ENCODE measurements around the gene COL9A3. TPM values are rescaled to one million over a fixed set of nuclear protein-coding genes. Genes with fewer than 3 reads are reported as not detected.

The COL9A3 gene
- total RNA-seq, 3 donors from 2014 or later (not counting 1 experiment from before 2014, with no cell fraction given), result 1.9 TPM; not detected in 2

DNA sequence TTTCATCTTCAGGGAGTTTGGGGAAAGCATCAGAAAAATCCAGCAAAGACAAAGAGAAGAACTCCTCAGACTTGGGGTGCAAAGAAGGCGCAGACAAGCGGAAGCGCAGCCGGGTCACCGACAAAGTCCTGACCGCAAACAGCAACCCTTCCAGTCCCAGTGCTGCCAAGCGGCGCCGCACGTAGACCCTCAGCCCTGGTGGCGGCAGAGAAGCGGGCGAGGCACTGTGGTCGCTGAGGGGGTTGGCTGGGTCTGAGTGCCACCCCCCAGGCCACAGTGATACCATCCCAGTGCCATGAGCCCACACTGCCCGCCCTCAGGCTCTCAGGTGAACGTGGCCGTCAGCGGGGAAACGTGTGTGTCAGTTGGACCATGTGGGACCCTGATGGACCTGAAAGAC, 17.4 kb upstream of the COL9A3 start:
- no peaks in the 10 kb centered on the region for H3K27me3 ChIP-seq (ENCODE audit: control insufficient read depth, insufficient read depth, low read length)
- no peak overlapping the region for H3K27ac Mint-ChIP-seq
- H3K36me3 ChIP-seq (ENCODE audit: control insufficient read depth, insufficient read depth, low read length), result peaks cover 28% of the 10 kb centered on the region
- no peak overlapping the region for H3K4me3 Mint-ChIP-seq
- WGBS (ENCODE audit: insufficient coverage), result 97% methylated on average over 19 of the region's 19 CpGs
- H3K4me1 ChIP-seq (ENCODE audit: control insufficient read depth, insufficient read depth, low read length), result peaks cover 37% of the 10 kb centered on the region
- H3K9me3 Mint-ChIP-seq, result no peaks in the 10 kb centered on the region
- no peak for DNase-seq
- H3K9me3 ChIP-seq (ENCODE audit: control insufficient read depth, insufficient read depth, low read length), result no peaks in the 10 kb centered on the region
- ATAC-seq, result no peak
- no peak overlapping the region for H3K27ac ChIP-seq (ENCODE audit: low read length)
- H3K36me3 Mint-ChIP-seq, result no peaks in the 10 kb centered on the region
- no peak overlapping the region for H3K4me3 ChIP-seq (ENCODE audit: low read length)
- TF ChIP-seq, protein P1, sequence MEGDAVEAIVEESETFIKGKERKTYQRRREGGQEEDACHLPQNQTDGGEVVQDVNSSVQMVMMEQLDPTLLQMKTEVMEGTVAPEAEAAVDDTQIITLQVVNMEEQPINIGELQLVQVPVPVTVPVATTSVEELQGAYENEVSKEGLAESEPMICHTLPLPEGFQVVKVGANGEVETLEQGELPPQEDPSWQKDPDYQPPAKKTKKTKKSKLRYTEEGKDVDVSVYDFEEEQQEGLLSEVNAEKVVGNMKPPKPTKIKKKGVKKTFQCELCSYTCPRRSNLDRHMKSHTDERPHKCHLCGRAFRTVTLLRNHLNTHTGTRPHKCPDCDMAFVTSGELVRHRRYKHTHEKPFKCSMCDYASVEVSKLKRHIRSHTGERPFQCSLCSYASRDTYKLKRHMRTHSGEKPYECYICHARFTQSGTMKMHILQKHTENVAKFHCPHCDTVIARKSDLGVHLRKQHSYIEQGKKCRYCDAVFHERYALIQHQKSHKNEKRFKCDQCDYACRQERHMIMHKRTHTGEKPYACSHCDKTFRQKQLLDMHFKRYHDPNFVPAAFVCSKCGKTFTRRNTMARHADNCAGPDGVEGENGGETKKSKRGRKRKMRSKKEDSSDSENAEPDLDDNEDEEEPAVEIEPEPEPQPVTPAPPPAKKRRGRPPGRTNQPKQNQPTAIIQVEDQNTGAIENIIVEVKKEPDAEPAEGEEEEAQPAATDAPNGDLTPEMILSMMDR (IDR thresholded peaks at IDR 0.05), result no peak
- peaks cover 21 to 50% of the 10 kb centered on the region in 2 donors for H3K4me1 Mint-ChIP-seq
- H3K27me3 Mint-ChIP-seq (ENCODE audit: low read depth in 2 of 2), result no peaks in the 10 kb centered on the region
- intact Hi-C loops (cut with micrococcal nuclease), result no loop called here

DNA sequence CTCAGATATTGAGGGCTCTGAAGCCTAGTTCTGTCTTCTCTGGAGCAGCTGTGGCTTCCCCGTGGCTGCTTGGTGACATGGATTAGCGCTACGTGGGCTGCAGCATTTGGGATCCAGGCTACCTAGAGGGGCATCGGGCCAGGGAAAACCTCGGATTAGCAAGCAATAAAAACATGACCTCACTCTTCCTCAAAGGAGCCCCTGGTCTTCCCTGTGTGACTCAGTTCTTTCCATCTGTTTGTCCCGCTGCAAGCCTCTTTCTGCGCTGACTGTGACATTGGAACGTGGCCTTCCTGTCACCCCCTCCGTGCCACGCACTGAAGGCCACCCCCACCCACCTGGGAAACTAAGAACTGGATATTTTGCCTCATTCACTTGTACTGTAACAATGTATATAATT, 17.0 kb upstream of the COL9A3 start:
- intact Hi-C loops (cut with micrococcal nuclease), result loop anchor here (10.0 kb wide), 1 partner anchor 135 kb away; the partner anchor contains the start of gene GID8
- Histone ChIP-seq H3K4me1 (ENCODE audit: control insufficient read depth, insufficient read depth, low read length) (peaks cover 33% of the 10 kb centered on the region), H3K27ac (ENCODE audit: low read length) (no peak overlapping the region), H3K36me3 (ENCODE audit: control insufficient read depth, insufficient read depth, low read length) (peaks cover 28% of the 10 kb centered on the region), H3K9me3 (ENCODE audit: control insufficient read depth, insufficient read depth, low read length) (no peaks in the 10 kb centered on the region), H3K4me3 (ENCODE audit: low read length) (no peak overlapping the region), H3K27me3 (ENCODE audit: control insufficient read depth, insufficient read depth, low read length) (no peaks in the 10 kb centered on the region)
- DNase-seq (no peak), ATAC-seq (no peak)
- TF ChIP-seq, protein P1 (IDR thresholded peaks at IDR 0.05), result no peak
- WGBS (ENCODE audit: insufficient coverage), result 98% methylated on average over 8 of the region's 10 CpGs
- Mint-ChIP-seq H3K27ac (no peak overlapping the region), H3K4me1 (peaks cover 21 to 46% of the 10 kb centered on the region in 2 donors), H3K36me3 (no peaks in the 10 kb centered on the region), H3K4me3 (peak overlapping the region; percentile 62), H3K9me3 (no peaks in the 10 kb centered on the region), H3K27me3 (ENCODE audit: low read depth in 2 of 2) (no peaks in the 10 kb centered on the region)

DNA sequence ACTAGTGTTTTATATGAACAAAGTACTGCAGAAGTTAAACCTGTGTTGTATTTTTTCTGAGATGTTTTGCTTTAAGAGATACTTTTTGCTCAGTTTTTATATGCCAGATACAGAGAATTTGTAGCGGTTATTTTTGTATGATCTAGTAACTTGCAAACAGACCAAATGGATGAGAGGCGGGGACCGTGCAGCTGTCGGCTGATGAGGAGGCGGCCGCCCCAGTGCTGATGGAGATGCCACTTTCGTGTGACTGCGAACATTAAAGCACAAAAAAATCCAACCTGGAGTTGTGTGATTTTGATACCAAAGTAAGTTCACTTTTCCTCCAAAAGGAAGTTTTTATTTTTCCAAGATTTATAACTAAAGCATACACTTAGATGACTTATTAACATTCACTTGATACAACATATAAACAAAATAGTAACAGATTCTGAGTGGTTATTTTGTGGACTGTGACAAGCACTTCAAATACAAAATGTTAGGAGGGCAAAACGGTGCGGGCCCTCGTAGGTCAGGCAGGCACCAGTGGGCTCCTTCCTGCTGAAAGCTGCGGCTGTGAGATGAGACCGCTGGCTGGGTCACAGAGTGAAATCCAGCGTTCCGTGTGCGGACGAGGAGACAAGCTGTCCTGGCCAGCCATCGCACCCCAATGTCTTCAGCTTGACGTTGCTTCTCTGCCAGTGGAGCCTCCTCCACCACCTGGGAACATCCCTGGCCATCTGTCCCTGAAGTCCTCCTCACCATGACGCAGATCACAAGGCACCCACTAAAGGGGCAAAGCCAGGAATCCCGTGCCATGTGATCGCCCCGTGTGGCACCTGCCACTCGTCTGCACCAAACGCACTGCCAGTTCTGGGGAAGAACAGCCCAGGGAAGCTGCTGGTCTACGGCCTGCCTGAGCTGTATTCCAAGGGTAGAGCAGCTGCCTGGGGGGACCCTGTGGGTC, 16.3 kb upstream of the COL9A3 start:
- H3K36me3 Mint-ChIP-seq, result no peaks in the 10 kb centered on the region
- WGBS (ENCODE audit: insufficient coverage), result 95% methylated on average over 26 of the region's 26 CpGs
- peaks cover 28% of the 10 kb centered on the region for H3K36me3 ChIP-seq (ENCODE audit: control insufficient read depth, insufficient read depth, low read length)
- peaks cover 18 to 39% of the 10 kb centered on the region in 2 donors for H3K4me1 Mint-ChIP-seq
- H3K9me3 Mint-ChIP-seq, result no peaks in the 10 kb centered on the region
- intact Hi-C loops (cut with micrococcal nuclease), result loop anchor here (10.0 kb wide), 1 partner anchor 134 kb away; the partner anchor contains the start of gene GID8
- H3K4me1 ChIP-seq (ENCODE audit: control insufficient read depth, insufficient read depth, low read length), result peaks cover 30% of the 10 kb centered on the region
- ATAC-seq (no peak), DNase-seq (no peak)
- H3K27ac ChIP-seq (ENCODE audit: low read length), result no peak overlapping the region
- H3K27me3 Mint-ChIP-seq (ENCODE audit: low read depth in 2 of 2), result no peaks in the 10 kb centered on the region
- no peaks in the 10 kb centered on the region for H3K27me3 ChIP-seq (ENCODE audit: control insufficient read depth, insufficient read depth, low read length)
- H3K9me3 ChIP-seq (ENCODE audit: control insufficient read depth, insufficient read depth, low read length), result no peaks in the 10 kb centered on the region
- no peak overlapping the region for H3K4me3 ChIP-seq (ENCODE audit: low read length)
- H3K4me3 Mint-ChIP-seq, result peak overlapping the region; percentile 62
- H3K27ac Mint-ChIP-seq, result no peak overlapping the region
- TF ChIP-seq, protein P1 (IDR thresholded peaks at IDR 0.05), result no peak

All from natural killer cell (primary cell).